GM12872 (cell line): ENCODE data around the gene ALG5.

Experiments
- TF ChIP-seq, protein P1 (sequence below): IDR thresholded peaks from 3 replicates; pipeline ENCODE4 v1.5.1; 2011; ENCODE audit warnings: low read depth, mild to moderate bottlenecking, low read length, moderate library complexity; ENCODE audit not compliant: insufficient read depth

Gene ALG5

GRCh38 chr13:36999054-36999714, at the start of gene ALG5:
Gene ALG5 (minus strand): TSS chr13:36999340. CDS start chr13:36999300, 40 bp downstream.
- TF ChIP-seq, protein P1, sequence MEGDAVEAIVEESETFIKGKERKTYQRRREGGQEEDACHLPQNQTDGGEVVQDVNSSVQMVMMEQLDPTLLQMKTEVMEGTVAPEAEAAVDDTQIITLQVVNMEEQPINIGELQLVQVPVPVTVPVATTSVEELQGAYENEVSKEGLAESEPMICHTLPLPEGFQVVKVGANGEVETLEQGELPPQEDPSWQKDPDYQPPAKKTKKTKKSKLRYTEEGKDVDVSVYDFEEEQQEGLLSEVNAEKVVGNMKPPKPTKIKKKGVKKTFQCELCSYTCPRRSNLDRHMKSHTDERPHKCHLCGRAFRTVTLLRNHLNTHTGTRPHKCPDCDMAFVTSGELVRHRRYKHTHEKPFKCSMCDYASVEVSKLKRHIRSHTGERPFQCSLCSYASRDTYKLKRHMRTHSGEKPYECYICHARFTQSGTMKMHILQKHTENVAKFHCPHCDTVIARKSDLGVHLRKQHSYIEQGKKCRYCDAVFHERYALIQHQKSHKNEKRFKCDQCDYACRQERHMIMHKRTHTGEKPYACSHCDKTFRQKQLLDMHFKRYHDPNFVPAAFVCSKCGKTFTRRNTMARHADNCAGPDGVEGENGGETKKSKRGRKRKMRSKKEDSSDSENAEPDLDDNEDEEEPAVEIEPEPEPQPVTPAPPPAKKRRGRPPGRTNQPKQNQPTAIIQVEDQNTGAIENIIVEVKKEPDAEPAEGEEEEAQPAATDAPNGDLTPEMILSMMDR, result peak; percentile 80

DNA sequence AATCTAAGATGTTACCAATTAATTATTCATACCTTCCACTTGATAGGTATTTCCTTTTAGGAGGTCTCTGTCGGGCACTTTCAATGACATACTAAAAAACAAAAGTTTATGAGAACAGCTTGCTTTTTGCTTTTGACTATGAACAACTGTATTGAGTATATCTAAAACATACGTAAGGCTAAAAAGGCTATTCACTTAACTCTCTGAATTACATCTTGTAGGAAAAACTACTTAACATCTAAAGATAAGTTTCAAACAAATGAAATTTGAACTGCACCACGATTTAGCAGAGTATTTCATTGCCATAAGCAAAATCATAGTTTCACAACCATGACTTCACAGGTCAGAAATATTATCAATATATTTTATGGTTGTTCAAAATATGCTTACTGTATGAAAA, 48.7 kb upstream of the ALG5 start:
- TF ChIP-seq, protein P1, result no peak

GRCh38 chr13:37047032-37047431, 47.9 kb upstream of the ALG5 start:
- TF ChIP-seq, protein P1, result no peak

- TF ChIP-seq, protein P1, result no peak
These were observed 46.9 kb upstream of the ALG5 start for GRCh38 chr13:37046062-37046461.

DNA sequence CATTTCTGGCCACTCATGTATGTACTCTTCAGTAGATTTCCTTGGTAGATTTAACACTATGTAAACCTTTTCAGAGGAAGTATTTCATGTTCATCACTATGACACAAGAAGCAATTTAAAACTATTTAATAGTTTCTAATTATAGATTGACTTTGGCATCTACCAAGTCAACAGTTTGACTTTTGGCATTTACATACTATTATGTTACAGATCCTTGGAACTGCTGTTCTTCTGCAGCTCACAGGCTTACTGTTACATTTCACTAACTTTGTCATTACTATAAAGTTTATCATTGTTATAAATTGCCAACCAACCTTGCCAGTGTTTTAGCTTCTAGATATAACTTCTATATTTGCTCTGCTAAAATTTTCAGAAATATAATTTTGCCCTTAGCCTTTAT, 41.6 kb upstream of the ALG5 start:
- TF ChIP-seq, protein P1, result no peak

- TF ChIP-seq, protein P1, result no peak
These were observed 40.8 kb upstream of the ALG5 start for GRCh38 chr13:37039896-37040295.

DNA sequence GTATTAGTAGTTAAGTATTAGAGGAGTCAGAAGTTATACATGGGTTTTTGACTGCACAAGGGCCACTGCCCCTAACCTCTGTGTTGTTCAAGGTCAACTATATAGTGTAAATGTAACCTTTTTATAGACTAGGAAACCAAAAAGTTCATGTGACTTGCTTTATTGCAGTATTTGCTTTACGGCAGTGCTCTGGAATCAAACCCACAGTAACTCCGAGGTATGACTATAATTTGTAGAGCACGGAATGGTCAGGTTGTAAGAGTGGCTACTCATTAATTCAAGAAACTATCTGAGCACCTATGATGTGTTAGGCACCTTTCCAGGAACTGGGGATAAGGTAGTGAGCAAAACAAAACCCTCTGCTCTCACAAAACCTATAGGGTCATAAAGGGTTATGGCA, 38.1 kb upstream of the ALG5 start:
- TF ChIP-seq, protein P1, result no peak

DNA sequence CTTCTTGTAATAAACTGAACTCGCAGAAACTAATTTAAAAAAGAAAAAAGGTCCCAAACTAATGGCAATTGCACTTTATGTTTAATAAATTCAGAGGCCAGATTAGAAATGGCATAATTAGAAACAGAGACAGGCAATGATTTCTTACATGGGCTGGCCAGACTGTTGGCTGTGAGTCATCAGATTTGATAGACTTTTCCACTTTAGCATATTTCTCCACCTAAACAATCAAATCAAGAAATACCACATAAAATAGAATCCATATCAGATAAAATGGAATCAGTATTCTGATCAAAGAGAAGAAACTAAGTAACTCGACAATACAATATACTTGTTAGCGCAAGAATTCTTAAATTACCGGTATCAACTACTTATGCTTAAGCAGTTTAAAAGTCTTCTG, 30.5 kb upstream of the ALG5 start:
- TF ChIP-seq, protein P1, result no peak
